KOPT-K1 (cell line): ENCODE measurements around the gene HDAC4.

Experiments used
- H3K27ac ChIP-seq: fragments of 200-600 bp; sonication (generic); 2 replicates; pipeline ENCODE4 v1.5.1; 2016; ENCODE audit warnings: antibody characterized with exemption, mild to moderate bottlenecking, low read depth, low read length; ENCODE audit not compliant: poor library complexity, severe bottlenecking
- H3K36me3 ChIP-seq: fragments of 200-600 bp; sonication (generic); 2 replicates; pipeline ENCODE4 v1.5.1; 2017; ENCODE audit warnings: antibody characterized with exemption, mild to moderate bottlenecking, low read length, moderate library complexity; ENCODE audit not compliant: insufficient read depth
- H3K9me3 ChIP-seq: fragments of 200-600 bp; sonication (generic); 2 replicates; pipeline ENCODE4 v1.5.1; 2017; ENCODE audit warnings: antibody characterized with exemption, low read length, mild to moderate bottlenecking; ENCODE audit not compliant: insufficient read depth, poor library complexity, severe bottlenecking

HDAC4 gene

GRCh38 chr2:239266434-239266766 is 134.4 kb downstream of the HDAC4 start:
- Histone ChIP-seq H3K9me3 (no peaks in the 10 kb centered on the region), H3K27ac (peak overlapping the region; percentile 74), H3K36me3 (peaks cover 17% of the 10 kb centered on the region)

GRCh38 chr2:239265681-239266433 is 135.0 kb downstream of the HDAC4 start:
- H3K27ac ChIP-seq: peak overlapping the region; percentile 74
- H3K9me3 ChIP-seq: no peaks in the 10 kb centered on the region
- peaks cover 16% of the 10 kb centered on the region for H3K36me3 ChIP-seq

- Histone ChIP-seq H3K9me3 (no peaks in the 10 kb centered on the region), H3K27ac (peak overlapping the region; percentile 4), H3K36me3 (peaks cover 13% of the 10 kb centered on the region)
Observed at GRCh38 chr2:239264838-239265651, 135.8 kb downstream of the HDAC4 start.

DNA sequence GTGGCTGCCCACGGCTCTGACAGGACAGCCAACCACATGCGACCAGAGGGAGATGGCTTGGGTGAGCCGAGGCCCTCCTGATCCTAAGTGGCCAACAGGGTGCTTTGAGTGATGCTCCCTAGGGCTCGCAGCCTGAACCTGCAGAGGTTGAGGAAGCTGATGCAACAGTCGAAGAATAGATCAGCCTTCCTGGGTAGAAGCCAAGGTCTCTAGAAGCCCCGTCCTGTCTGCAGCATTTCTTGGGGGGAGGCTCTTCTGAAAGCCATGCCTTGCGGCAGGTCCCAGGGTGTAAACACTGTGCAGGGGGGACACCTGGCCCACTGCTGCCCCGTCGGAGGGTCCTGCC is 136.4 kb downstream of the HDAC4 start:
- Histone ChIP-seq H3K36me3 (peaks cover 12% of the 10 kb centered on the region), H3K27ac (no peak overlapping the region), H3K9me3 (no peaks in the 10 kb centered on the region)

DNA sequence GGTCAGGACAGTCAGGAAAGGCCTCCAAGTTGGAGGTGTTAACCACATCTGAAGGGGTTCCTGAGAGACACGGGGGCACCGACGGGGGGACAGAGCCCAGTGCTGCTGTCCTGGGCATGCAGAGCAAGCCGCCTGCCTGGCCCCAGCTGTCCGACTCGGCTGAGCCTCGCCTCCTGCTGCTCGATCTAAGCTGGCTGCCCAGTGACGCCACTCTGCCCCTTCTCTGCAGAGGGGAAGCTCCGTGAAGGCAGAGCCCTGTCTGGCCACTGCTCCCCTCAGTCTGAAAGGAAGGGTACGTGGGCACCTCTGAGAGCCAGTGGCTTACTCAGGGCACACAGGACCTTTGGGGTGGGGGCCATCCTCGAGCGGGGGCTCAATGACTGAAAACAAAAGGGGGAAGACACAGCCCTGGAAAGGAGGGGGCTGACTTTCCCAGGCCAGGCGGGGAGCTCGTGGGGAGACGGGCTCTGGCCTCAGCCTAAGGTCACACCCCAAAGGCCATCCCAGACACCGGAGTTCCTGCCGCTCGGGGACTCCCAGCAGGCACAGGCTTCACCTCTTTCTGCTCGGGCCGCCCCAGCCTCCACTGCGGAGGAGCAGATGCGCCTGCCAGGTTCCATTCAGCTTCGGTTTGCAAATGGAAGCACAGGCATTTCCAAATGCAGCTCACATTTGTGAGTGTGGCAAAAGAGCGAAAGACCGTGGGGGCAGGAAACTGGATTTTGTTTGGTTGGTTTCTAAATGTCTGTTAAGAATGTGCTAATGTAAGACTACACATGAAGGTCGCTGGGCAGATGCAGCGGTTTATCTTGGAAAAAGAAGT is 136.9 kb downstream of the HDAC4 start:
- H3K27ac ChIP-seq: no peak overlapping the region
- no peaks in the 10 kb centered on the region for H3K9me3 ChIP-seq
- peaks cover 12% of the 10 kb centered on the region for H3K36me3 ChIP-seq

- H3K27ac ChIP-seq: no peak overlapping the region
- peaks cover 4% of the 10 kb centered on the region for H3K9me3 ChIP-seq
- H3K36me3 ChIP-seq: peaks cover 12% of the 10 kb centered on the region
Observed at GRCh38 chr2:239263231-239263630, 137.6 kb downstream of the HDAC4 start.

GRCh38 chr2:239262484-239263230 is 138.2 kb downstream of the HDAC4 start:
- H3K36me3 ChIP-seq: peaks cover 12% of the 10 kb centered on the region
- peaks cover 10% of the 10 kb centered on the region for H3K9me3 ChIP-seq
- no peak overlapping the region for H3K27ac ChIP-seq

DNA sequence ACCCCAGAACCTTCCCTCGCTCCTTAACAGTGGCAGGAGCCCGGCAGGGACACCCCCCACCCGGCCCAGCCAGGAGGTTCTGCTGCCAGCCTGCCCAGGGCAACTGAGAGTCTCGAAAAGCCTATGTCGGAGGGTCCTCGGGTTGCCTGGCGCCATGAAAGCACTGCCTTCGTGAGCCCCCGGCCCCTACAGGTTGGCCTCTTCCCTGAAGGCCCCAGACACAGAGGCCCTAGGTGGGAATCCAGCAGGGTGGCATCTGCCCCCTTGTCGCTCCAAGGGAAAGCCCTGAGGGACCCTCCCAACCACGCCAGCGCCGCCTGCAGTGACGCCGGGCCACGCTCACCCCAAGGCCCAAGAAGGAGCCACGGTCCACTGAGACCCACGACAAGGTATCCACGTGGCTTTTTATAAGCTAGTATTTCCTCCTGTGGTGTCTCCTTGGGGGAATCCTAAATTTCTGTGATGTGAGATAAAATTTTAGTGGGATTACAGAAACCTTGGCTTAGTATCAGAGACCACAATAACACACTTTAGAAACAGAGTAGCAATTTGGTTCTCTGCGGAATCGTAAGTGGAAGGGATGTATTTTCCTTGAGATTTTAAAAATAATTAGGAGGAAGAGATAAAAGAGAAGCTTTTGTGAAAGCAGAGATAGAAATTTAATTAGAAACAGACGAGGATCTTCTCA is 138.9 kb downstream of the HDAC4 start:
- Histone ChIP-seq H3K27ac (peak overlapping the region; percentile 58), H3K36me3 (peaks cover 12% of the 10 kb centered on the region), H3K9me3 (peaks cover 12% of the 10 kb centered on the region)

GRCh38 chr2:239261356-239261755 is 139.5 kb downstream of the HDAC4 start:
- Histone ChIP-seq H3K9me3 (peaks cover 12% of the 10 kb centered on the region), H3K36me3 (peaks cover 12% of the 10 kb centered on the region), H3K27ac (peak overlapping the region; percentile 58)

DNA sequence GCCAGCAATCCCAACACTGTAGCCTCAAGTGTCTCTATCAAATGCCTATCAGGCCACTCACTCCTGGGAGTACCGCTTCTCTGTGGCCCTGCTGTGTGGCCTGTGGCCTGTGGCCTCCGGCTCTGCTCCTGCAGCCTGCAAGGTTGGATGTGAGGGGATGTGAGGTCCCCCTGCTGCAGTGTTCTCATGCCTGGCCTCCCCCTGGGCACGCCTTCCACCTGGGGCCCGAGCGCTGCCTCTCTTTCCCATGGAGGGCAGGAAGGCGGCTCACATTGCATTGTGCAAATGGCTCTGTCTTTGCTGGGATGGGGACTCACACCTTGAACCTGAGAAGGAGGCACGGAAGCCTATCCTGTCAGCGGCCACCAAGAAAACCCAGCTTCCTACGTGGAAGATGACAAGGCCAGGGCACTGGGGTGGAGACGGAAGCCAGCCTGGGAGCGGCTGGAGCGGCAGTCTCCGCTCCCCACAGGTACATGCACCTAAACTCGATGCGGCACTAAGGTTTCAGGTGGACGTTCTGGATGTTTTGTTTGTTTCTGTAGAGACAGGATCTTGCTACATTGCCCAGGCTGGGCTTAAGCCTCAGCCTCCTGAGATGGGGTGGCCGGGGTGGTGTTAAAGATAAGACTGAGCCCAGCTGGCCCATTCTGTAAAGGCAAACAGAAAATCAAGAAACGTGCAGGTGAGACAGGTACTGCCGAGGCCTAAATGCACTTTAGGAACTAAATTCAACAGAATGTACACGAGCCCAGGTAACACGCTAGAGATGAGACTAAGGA is 140.1 kb downstream of the HDAC4 start:
- peaks cover 12% of the 10 kb centered on the region for H3K36me3 ChIP-seq
- peaks cover 12% of the 10 kb centered on the region for H3K9me3 ChIP-seq
- peak overlapping the region; percentile 58 for H3K27ac ChIP-seq

DNA sequence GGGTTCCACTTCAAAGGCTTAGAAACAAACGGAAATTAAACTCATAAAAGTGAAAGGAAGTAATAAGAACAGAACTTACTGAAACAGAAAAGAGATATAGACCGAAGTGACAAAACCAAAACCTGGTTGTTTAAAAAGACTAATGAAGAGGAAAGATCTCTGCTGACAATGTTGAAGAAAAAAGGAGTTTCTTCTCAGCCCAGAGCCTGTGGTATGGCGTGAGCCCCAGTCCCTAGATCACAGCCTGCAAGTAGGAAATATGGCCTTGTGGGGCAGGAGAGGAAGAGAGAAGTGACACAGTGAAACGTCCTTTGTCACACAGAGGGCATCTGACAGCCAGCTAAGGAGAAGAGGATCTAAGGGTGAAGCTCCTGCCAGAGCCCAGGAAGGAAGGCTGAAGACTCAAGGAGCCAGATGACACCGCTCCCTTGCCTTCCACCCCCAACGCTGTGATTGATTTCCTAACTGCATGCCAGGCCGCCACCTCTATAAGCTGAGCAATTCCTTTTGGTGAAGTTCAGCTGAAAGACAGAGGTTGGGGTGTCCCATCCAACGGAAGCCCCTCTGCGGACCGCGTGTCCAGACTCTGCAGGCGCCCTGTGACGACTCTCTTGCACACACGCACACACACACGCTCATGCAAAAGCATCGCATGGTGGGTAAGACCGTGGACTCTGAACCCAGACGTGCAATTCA is 141.1 kb downstream of the HDAC4 start:
- H3K9me3 ChIP-seq: peaks cover 12% of the 10 kb centered on the region
- H3K36me3 ChIP-seq: peaks cover 12% of the 10 kb centered on the region
- H3K27ac ChIP-seq: peak overlapping the region; percentile 58

DNA sequence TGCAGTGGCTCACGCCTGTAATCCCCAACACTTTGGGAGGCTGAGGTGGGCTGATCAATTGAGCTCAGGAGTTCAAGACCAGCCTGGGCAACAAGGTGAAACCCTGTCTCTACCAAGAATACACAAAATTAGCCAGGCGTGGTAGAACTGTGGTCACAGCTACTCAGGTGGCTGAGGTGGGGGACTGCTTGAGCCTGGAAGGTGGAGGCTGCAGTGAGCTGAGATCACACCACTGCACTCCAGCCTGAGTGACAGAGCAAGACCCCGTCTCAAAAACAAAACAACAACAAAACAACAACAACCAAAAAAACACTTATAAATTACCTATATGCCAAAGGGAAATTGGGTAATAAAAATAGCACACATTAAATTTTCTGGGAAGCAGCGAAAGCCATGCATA is 141.6 kb downstream of the HDAC4 start:
- Histone ChIP-seq H3K9me3 (peaks cover 12% of the 10 kb centered on the region), H3K36me3 (peaks cover 12% of the 10 kb centered on the region), H3K27ac (peak overlapping the region; percentile 58)

DNA sequence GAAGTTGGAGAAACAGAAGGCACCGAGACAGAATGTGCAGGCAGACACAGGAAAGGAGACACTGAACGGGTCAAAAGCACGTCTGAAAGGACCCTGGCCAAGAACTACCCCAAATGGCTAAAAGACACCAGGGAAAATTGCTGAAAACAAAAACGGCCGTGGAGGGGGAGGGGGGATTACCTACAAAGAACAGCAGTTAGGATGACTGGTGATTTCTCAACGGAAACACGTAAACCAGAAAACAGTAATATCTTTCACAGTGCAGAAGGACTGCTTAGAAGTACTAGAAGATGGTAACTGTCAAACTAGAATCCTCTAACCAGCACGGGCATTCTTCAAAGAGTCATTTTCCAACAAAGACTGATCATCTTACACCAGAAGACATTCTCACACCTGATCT is 142.6 kb downstream of the HDAC4 start:
- H3K36me3 ChIP-seq: peaks cover 12% of the 10 kb centered on the region
- H3K9me3 ChIP-seq: peaks cover 12% of the 10 kb centered on the region
- peak overlapping the region; percentile 58 for H3K27ac ChIP-seq
